ENCODE results near the gene CHD3.

The CHD3 gene

GRCh38 chr17:7903154-7904103, 14.8 kb downstream of the CHD3 start:
- DNase-seq = no peak

GRCh38 chr17:7909089-7909488, 20.5 kb downstream of the CHD3 start:
- DNase-seq = no peak

GRCh38 chr17:7910281-7910680, 21.7 kb downstream of the CHD3 start:
- no peak for DNase-seq

GRCh38 chr17:7910711-7911110, 22.1 kb downstream of the CHD3 start:
- DNase-seq = no peak

- no peak for DNase-seq
Measured at GRCh38 chr17:7911116-7911515, 22.5 kb downstream of the CHD3 start.

- DNase-seq = peak; percentile 67
Measured at GRCh38 chr17:7912927-7913524, 24.4 kb downstream of the CHD3 start.

GRCh38 chr17:7915179-7915610, 26.6 kb downstream of the CHD3 start:
- DNase-seq = peak; percentile 58

GRCh38 chr17:7915611-7916384, 27.2 kb downstream of the CHD3 start, which contains the start of gene RNF227:
Gene RNF227, minus strand, starts transcription at chr17:7916289. Its CDS starts 94 bp downstream, at chr17:7916195.
- DNase-seq = peak; percentile 92

GRCh38 chr17:7916385-7916682, 27.7 kb downstream of the CHD3 start:
- no peak for DNase-seq

- DNase-seq = no peak
Measured at GRCh38 chr17:7916808-7917207, 28.2 kb downstream of the CHD3 start.

- no peak for DNase-seq
Measured at GRCh38 chr17:7922269-7922844, 33.8 kb downstream of the CHD3 start.

GRCh38 chr17:7922845-7923628, 34.4 kb downstream of the CHD3 start:
- DNase-seq = peak; percentile 32

- no peak for DNase-seq
Measured at GRCh38 chr17:7927596-7927995, 39.0 kb downstream of the CHD3 start.

- DNase-seq = no peak
Measured at GRCh38 chr17:7929158-7930023, 40.8 kb downstream of the CHD3 start, which contains the start of gene KCNAB3. Gene KCNAB3, minus strand, starts transcription at chr17:7929856. Its CDS starts 421 bp downstream, at chr17:7929435.

GRCh38 chr17:7930841-7931631, 42.4 kb downstream of the CHD3 start:
- no peak for DNase-seq

GRCh38 chr17:7931709-7932482, 43.3 kb downstream of the CHD3 start, which contains the start of the genes CNTROB and TRAPPC1:
Gene CNTROB, plus strand, starts transcription at chr17:7932206. Its CDS starts 874 bp downstream, at chr17:7933080.
Gene TRAPPC1, minus strand, starts transcription at chr17:7931946. Its CDS starts 117 bp downstream, at chr17:7931829.
- peak; percentile 99 for DNase-seq

GRCh38 chr17:7932483-7932891, 43.9 kb downstream of the CHD3 start:
- peak; percentile 24 for DNase-seq

- peak; percentile 11 for DNase-seq
Measured at GRCh38 chr17:7932949-7933348, 44.4 kb downstream of the CHD3 start.

GRCh38 chr17:7935859-7936258, 47.3 kb downstream of the CHD3 start:
- DNase-seq = no peak
